Ascending aorta (tissue), 2 donors: ENCODE measurements around the gene MLLT3. TPM values are rescaled to one million over a fixed set of nuclear protein-coding genes. Genes with fewer than 3 reads are reported as not detected.

ENCODE experiments used
- DNase-seq, 2 donors: peaks; one replicate each; pipeline ENCODE4 v3.0.0-alpha.2; 2019; ENCODE audit warnings: low spot score in 2 of 2
- H3K27ac ChIP-seq, 2 donors: fragments of 200-600 bp; sonication (generic); one replicate each; pipeline ENCODE4 v1.5.1; 2016 to 2017; ENCODE audit warnings: mild to moderate bottlenecking in 1 of 2
- H3K27me3 ChIP-seq: fragments of 200-600 bp; sonication (generic); one replicate; pipeline ENCODE4 v1.5.1; 2017
- H3K36me3 ChIP-seq, 2 donors: fragments of 200-600 bp; sonication (generic); one replicate each; pipeline ENCODE4 v1.5.1; 2016
- H3K4me1 ChIP-seq, 2 donors: fragments of 200-600 bp; sonication (generic); one replicate each; pipeline ENCODE4 v1.5.1; 2016 to 2017; ENCODE audit warnings: mild to moderate bottlenecking in 1 of 2
- H3K4me3 ChIP-seq, 2 donors: fragments of 200-600 bp; sonication (generic); one replicate each; pipeline ENCODE4 v1.5.1; 2016 to 2017; ENCODE audit warnings: mild to moderate bottlenecking in 1 of 2
- H3K9me3 ChIP-seq, 2 donors: fragments of 200-600 bp; sonication (generic); one replicate each; pipeline ENCODE4 v1.5.1; 2016
- CTCF ChIP-seq, 3 experiments: fragments of 200-600 bp in 2 of 3; fragments of 450-650 bp in 1 of 3; sonication (generic) in 2 of 3; IDR thresholded peaks; one replicate each; pipeline ENCODE4 v1.5.1; 2016 to 2019; ENCODE audit warnings: antibody characterized with exemption in 3 of 3, mild to moderate bottlenecking in 1 of 3, moderate library complexity in 1 of 3
- intact Hi-C: fragments of 100-400 bp; cut with DNase I; formaldehyde crosslinking; loops from one replicate; pipeline ENCODE4 v1.15.1; 2023
- total RNA-seq: library from RNA; depleted of rRNA; stranded (reverse); fragments of >200 nt; gene quantifications from one replicate; pipeline ENCODE4 v1.1.0, GENCODE V29; 2016

Gene MLLT3
- total RNA-seq, 1 donor from 2014 or later: 16.8 TPM

- H3K4me3 ChIP-seq: peak overlapping the region; percentile 89
- no peaks in the 10 kb centered on the region for H3K9me3 ChIP-seq
- peak in 1 of 2 donors; percentile 66 for DNase-seq
- no peaks in the 10 kb centered on the region for H3K27me3 ChIP-seq
- TF ChIP-seq CTCF (IDR thresholded peaks at IDR 0.05): no peak
- peaks cover 3 to 8% of the 10 kb centered on the region in 2 donors for H3K4me1 ChIP-seq
- H3K27ac ChIP-seq: peak overlapping the region; percentile 69 to 91
- no peaks in the 10 kb centered on the region for H3K36me3 ChIP-seq
- intact Hi-C loops: loop anchor here (5.0 kb wide), 3 partner anchors 69 to 491 kb away; no protein-coding TSS in a partner anchor
Observed at GRCh38 chr9:20620650-20621470, 1.4 kb downstream of the MLLT3 start.

- Histone ChIP-seq H3K27me3 (no peaks in the 10 kb centered on the region), H3K27ac (peak overlapping the region in 1 of 2 donors; percentile 91), H3K9me3 (no peaks in the 10 kb centered on the region), H3K4me3 (peak overlapping the region; percentile 89), H3K36me3 (no peaks in the 10 kb centered on the region), H3K4me1 (peaks cover 3 to 8% of the 10 kb centered on the region in 2 donors)
- intact Hi-C loops: loop anchor here (5.0 kb wide), 3 partner anchors 67 to 493 kb away; no protein-coding TSS in a partner anchor
- no peak for TF ChIP-seq CTCF (IDR thresholded peaks at IDR 0.05)
- DNase-seq: no peak
Observed at GRCh38 chr9:20619487-20620200, 2.7 kb downstream of the MLLT3 start.

GRCh38 chr9:20618361-20618802, 3.9 kb downstream of the MLLT3 start:
- no peaks in the 10 kb centered on the region for H3K27me3 ChIP-seq
- DNase-seq: no peak
- no peak overlapping the region for H3K27ac ChIP-seq
- no peaks in the 10 kb centered on the region for H3K9me3 ChIP-seq
- TF ChIP-seq CTCF (IDR thresholded peaks at IDR 0.05): no peak
- H3K4me1 ChIP-seq: peaks cover 3 to 8% of the 10 kb centered on the region in 2 donors
- intact Hi-C loops: no loop called here
- no peak overlapping the region for H3K4me3 ChIP-seq
- no peaks in the 10 kb centered on the region for H3K36me3 ChIP-seq

- no peak overlapping the region for H3K27ac ChIP-seq
- no peaks in the 10 kb centered on the region for H3K36me3 ChIP-seq
- intact Hi-C loops: no loop called here
- H3K9me3 ChIP-seq: no peaks in the 10 kb centered on the region
- no peak for DNase-seq
- H3K4me3 ChIP-seq: no peak overlapping the region
- H3K4me1 ChIP-seq: peaks cover 0 to 8% of the 10 kb centered on the region in 2 donors
- TF ChIP-seq CTCF (IDR thresholded peaks at IDR 0.05): no peak
- no peaks in the 10 kb centered on the region for H3K27me3 ChIP-seq
Observed at GRCh38 chr9:20616808-20617207, 5.5 kb downstream of the MLLT3 start.

GRCh38 chr9:20614602-20615216, 7.6 kb downstream of the MLLT3 start:
- H3K9me3 ChIP-seq: no peaks in the 10 kb centered on the region
- H3K4me3 ChIP-seq: no peak overlapping the region
- no peak overlapping the region for H3K27ac ChIP-seq
- intact Hi-C loops: no loop called here
- DNase-seq: no peak
- H3K4me1 ChIP-seq: peaks cover 0 to 6% of the 10 kb centered on the region in 2 donors
- H3K36me3 ChIP-seq: no peaks in the 10 kb centered on the region
- no peaks in the 10 kb centered on the region for H3K27me3 ChIP-seq
- no peak for TF ChIP-seq CTCF (IDR thresholded peaks at IDR 0.05)
